Measurements from ENCODE around the gene ZNF555. TPM values are rescaled to one million over a fixed set of nuclear protein-coding genes. Genes with fewer than 3 reads are reported as not detected.
A peak's percentile ranks its signal among the peaks of the same experiment; 100 is the strongest.
"Not testable (repeated sequence)": the region's sequence is repeated elsewhere in the genome, so short reads cannot be mapped to it uniquely, and the experiment has no call there.

ZNF555 gene
- total and polyA plus RNA-seq, 2 donors: 4.2 TPM

GRCh38 chr19:2867025-2867991 is 26.0 kb downstream of the ZNF555 start, which contains the start of gene ZNF556:
ZNF556 (plus strand) TSS chr19:2867335; CDS start chr19:2867422, 87 bp downstream.
- Histone ChIP-seq H3K27me3 (ENCODE audit: control insufficient read depth in 2 of 2, insufficient read depth in 1 of 2, low read length in 1 of 2) (no peaks in the 10 kb centered on the region), H3K36me3 (ENCODE audit: control insufficient read depth in 2 of 2, insufficient read depth in 2 of 2, low read length in 1 of 2) (no peaks in the 10 kb centered on the region), H3K9me3 (ENCODE audit: control insufficient read depth in 2 of 2, insufficient read depth in 1 of 2, low read length in 1 of 2) (peaks cover 0 to 30% of the 10 kb centered on the region in 2 donors), H3K27ac (ENCODE audit: low read depth in 1 of 2, low read length in 1 of 2) (no peak within 1 kb of the TSS), H3K4me1 (ENCODE audit: control insufficient read depth in 2 of 2, insufficient read depth in 2 of 2, low read length in 2 of 2) (peaks cover 0 to 3% of the 10 kb centered on the region in 2 donors), H3K4me3 (ENCODE audit: low read length in 2 of 2) (no peak within 1 kb of the TSS)
- no peak for DNase-seq (ENCODE audit: low read depth in 6 of 9, low spot score in 9 of 9)
- WGBS: 95% methylated on average over 36 of the region's 36 CpGs

- Histone ChIP-seq H3K4me1 (ENCODE audit: control insufficient read depth in 2 of 2, insufficient read depth in 2 of 2, low read length in 2 of 2) (peaks cover 0 to 2% of the 10 kb centered on the region in 2 donors), H3K27ac (ENCODE audit: low read depth in 1 of 2, low read length in 1 of 2) (no peak overlapping the region), H3K9me3 (ENCODE audit: control insufficient read depth in 2 of 2, insufficient read depth in 1 of 2, low read length in 1 of 2) (peaks cover 0 to 40% of the 10 kb centered on the region in 2 donors), H3K27me3 (ENCODE audit: control insufficient read depth in 2 of 2, insufficient read depth in 1 of 2, low read length in 1 of 2) (no peaks in the 10 kb centered on the region), H3K4me3 (ENCODE audit: low read length in 2 of 2) (no peak overlapping the region), H3K36me3 (ENCODE audit: control insufficient read depth in 2 of 2, insufficient read depth in 2 of 2, low read length in 1 of 2) (no peaks in the 10 kb centered on the region)
- 89% methylated on average over 10 of the region's 10 CpGs for WGBS
- DNase-seq (ENCODE audit: low read depth in 6 of 9, low spot score in 9 of 9): no peak
Measured at GRCh38 chr19:2869618-2870017, 28.3 kb downstream of the ZNF555 start.

DNA sequence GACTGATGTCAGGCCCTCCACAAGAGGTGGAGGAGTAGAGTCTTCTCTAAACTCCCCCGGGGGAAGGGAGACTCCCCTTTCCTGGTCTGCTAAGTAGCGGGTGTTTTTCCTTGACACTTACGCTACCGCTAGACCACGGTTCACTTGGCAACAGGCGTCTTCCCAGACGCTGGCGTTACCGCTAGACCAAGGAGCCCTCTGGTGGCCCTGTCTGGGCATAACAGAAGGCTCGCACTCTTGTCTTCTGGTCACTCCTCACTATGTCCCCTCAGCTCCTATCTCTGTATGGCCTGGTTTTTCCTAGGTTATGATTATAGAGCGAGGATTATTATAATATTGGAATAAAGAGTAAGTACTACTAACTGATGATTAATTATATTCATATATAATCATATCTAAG is 30.9 kb downstream of the ZNF555 start:
- not testable (repeated sequence) for H3K27ac ChIP-seq (ENCODE audit: low read depth in 1 of 2, low read length in 1 of 2); H3K27me3 ChIP-seq (ENCODE audit: control insufficient read depth in 2 of 2, insufficient read depth in 1 of 2, low read length in 1 of 2); H3K4me1 ChIP-seq (ENCODE audit: control insufficient read depth in 2 of 2, insufficient read depth in 2 of 2, low read length in 2 of 2); H3K36me3 ChIP-seq (ENCODE audit: control insufficient read depth in 2 of 2, insufficient read depth in 2 of 2, low read length in 1 of 2); H3K4me3 ChIP-seq (ENCODE audit: low read length in 2 of 2); DNase-seq (ENCODE audit: low read depth in 6 of 9, low spot score in 9 of 9)
- WGBS: 54% methylated on average over 3 of the region's 11 CpGs
- H3K9me3 ChIP-seq (ENCODE audit: control insufficient read depth in 2 of 2, insufficient read depth in 1 of 2, low read length in 1 of 2): peaks cover 5 to 58% of the 10 kb centered on the region in 2 donors

DNA sequence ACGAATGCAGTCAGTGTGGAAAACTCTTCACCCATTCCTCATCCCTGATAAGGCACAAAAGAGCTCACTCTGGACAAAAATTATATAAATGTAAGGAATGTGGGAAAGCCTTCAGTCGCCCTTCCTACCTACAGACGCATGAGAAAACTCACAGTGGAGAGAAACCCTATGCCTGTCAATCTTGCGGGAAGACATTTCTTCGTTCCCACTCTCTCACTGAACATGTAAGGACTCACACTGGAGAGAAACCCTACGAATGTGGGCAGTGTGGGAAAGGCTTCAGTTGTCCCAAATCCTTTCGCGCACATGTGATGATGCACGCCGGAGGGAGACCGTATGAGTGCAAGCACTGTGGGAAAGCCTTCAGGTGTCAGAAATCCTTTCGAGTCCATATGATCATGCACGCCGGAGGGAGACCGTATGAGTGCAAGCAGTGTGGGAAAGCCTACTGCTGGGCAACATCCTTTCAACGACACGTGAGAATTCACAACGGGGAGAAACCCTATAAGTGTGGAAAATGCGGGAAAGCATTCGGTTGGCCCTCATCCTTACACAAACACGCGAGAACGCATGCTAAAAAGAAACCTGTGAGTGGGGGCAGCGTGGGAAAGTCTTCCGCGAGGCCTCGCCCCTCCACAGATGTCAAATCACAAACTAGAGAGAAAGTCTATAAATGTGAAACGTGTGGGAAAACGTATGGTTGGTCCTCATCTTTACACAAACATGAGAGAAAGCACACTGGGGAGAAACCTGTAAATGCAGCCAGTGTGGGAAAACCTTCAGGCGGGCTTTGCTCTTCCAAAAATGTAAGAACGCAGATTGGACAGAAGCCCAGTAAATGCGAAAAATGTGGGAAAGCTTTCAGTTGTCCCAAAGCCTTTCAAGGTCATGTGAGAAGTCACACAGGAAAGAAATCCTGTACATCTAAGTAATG is 36.4 kb downstream of the ZNF555 start:
- Histone ChIP-seq H3K9me3 (ENCODE audit: control insufficient read depth in 2 of 2, insufficient read depth in 1 of 2, low read length in 1 of 2) (peaks cover 10 to 71% of the 10 kb centered on the region in 2 donors), H3K27me3 (ENCODE audit: control insufficient read depth in 2 of 2, insufficient read depth in 1 of 2, low read length in 1 of 2) (no peaks in the 10 kb centered on the region)

DNA sequence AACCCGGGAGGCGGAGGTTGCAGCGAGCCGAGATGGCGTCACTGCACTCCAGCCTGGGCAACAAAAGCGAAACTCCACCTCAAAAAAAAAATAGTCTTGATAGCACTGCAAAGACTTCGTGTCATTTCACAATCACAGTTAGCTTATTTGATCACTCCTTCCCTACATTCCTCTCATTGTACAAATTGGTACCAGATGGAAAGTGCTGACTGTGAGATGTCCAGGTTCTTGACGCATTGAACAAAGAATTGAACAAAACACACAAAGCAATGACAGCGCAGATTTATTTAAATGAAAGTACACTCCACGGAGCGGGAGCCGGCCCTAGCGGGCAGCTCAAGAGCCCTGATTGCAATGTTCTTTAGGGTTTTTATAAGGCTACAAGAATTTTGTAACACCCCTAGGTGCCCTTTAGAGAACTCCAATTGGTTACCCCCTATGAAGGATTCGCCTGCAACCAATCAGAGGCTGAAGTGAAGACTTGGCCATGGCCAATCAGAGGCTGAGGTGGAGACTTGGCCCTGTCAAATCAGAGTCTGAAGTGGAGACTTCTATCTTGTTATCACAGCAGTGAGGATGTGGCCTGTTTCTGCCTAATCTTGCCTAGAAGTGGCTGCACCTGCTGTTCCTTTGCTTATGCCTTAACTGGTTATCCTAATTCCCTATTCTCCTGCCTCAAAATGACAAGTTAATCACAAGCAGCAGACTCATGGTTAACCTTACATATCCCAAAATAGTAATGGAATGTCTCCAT is 42.6 kb downstream of the ZNF555 start:
- Histone ChIP-seq H3K9me3 (ENCODE audit: control insufficient read depth in 2 of 2, insufficient read depth in 1 of 2, low read length in 1 of 2) (peaks cover under 1 to 41% of the 10 kb centered on the region in 2 donors), H3K27me3 (ENCODE audit: control insufficient read depth in 2 of 2, insufficient read depth in 1 of 2, low read length in 1 of 2) (no peaks in the 10 kb centered on the region), H3K4me3 (ENCODE audit: low read length in 2 of 2) (no peak overlapping the region), H3K36me3 (ENCODE audit: control insufficient read depth in 2 of 2, insufficient read depth in 2 of 2, low read length in 1 of 2) (no peaks in the 10 kb centered on the region), H3K4me1 (ENCODE audit: control insufficient read depth in 2 of 2, insufficient read depth in 2 of 2, low read length in 2 of 2) (peaks cover 0 to 12% of the 10 kb centered on the region in 2 donors), H3K27ac (ENCODE audit: low read depth in 1 of 2, low read length in 1 of 2) (no peak overlapping the region)
- DNase-seq (ENCODE audit: low read depth in 6 of 9, low spot score in 9 of 9): no peak
- 97% methylated on average over 14 of the region's 14 CpGs for WGBS

More for the DNA sequence above, 36.4 kb downstream of the ZNF555 start:
- Histone ChIP-seq H3K27ac (ENCODE audit: low read depth in 1 of 2, low read length in 1 of 2) (no peak overlapping the region), H3K4me1 (ENCODE audit: control insufficient read depth in 2 of 2, insufficient read depth in 2 of 2, low read length in 2 of 2) (no peaks in the 10 kb centered on the region), H3K36me3 (ENCODE audit: control insufficient read depth in 2 of 2, insufficient read depth in 2 of 2, low read length in 1 of 2) (no peaks in the 10 kb centered on the region), H3K4me3 (ENCODE audit: low read length in 2 of 2) (no peak overlapping the region)
- no peak for DNase-seq (ENCODE audit: low read depth in 6 of 9, low spot score in 9 of 9)
- WGBS: 92% methylated on average over 32 of the region's 32 CpGs

DNA sequence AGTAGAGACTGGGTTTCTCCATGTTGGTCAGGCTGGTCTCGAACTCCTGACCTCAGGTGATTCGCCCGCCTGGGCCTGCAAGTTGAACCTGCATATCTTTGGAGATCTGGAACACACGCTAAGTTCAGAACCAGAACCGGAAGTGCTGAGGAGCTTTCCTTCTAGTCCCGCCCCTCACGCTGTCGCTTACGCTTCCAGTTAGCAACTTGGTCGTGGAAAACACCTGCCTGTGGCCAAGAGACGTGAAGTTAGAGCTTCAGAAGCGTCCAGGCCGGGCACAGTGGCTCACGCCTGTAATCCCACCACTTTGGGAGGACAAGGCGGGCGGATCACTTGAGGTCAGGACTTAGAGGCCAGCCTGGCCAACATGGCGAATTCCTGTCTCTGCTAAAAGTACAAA is 44.5 kb downstream of the ZNF555 start:
- H3K4me1 ChIP-seq (ENCODE audit: control insufficient read depth in 2 of 2, insufficient read depth in 2 of 2, low read length in 2 of 2): peaks cover 0 to 14% of the 10 kb centered on the region in 2 donors
- H3K36me3 ChIP-seq (ENCODE audit: control insufficient read depth in 2 of 2, insufficient read depth in 2 of 2, low read length in 1 of 2): no peaks in the 10 kb centered on the region
- 94% methylated on average over 17 of the region's 17 CpGs for WGBS
- no peak for DNase-seq (ENCODE audit: low read depth in 6 of 9, low spot score in 9 of 9)
- H3K27ac ChIP-seq (ENCODE audit: low read depth in 1 of 2, low read length in 1 of 2): no peak overlapping the region
- H3K4me3 ChIP-seq (ENCODE audit: low read length in 2 of 2): no peak overlapping the region
- H3K9me3 ChIP-seq (ENCODE audit: control insufficient read depth in 2 of 2, insufficient read depth in 1 of 2, low read length in 1 of 2): peaks cover 2 to 45% of the 10 kb centered on the region in 2 donors
- no peaks in the 10 kb centered on the region for H3K27me3 ChIP-seq (ENCODE audit: control insufficient read depth in 2 of 2, insufficient read depth in 1 of 2, low read length in 1 of 2)

- Histone ChIP-seq H3K27ac (ENCODE audit: low read depth in 1 of 2, low read length in 1 of 2) (no peak overlapping the region), H3K4me3 (ENCODE audit: low read length in 2 of 2) (no peak overlapping the region), H3K27me3 (ENCODE audit: control insufficient read depth in 2 of 2, insufficient read depth in 1 of 2, low read length in 1 of 2) (no peaks in the 10 kb centered on the region), H3K4me1 (ENCODE audit: control insufficient read depth in 2 of 2, insufficient read depth in 2 of 2, low read length in 2 of 2) (peaks cover 0 to 14% of the 10 kb centered on the region in 2 donors), H3K9me3 (ENCODE audit: control insufficient read depth in 2 of 2, insufficient read depth in 1 of 2, low read length in 1 of 2) (peaks cover 2 to 34% of the 10 kb centered on the region in 2 donors), H3K36me3 (ENCODE audit: control insufficient read depth in 2 of 2, insufficient read depth in 2 of 2, low read length in 1 of 2) (no peaks in the 10 kb centered on the region)
- WGBS: 41% methylated on average over 9 of the region's 9 CpGs
- peak in 2 of 9 donors; percentile 30 to 47 for DNase-seq (ENCODE audit: low read depth in 6 of 9, low spot score in 9 of 9)
Measured at GRCh38 chr19:2887391-2887914, 46.2 kb downstream of the ZNF555 start.

GRCh38 chr19:2888731-2889224 is 47.5 kb downstream of the ZNF555 start:
- peak in 3 of 9 donors; percentile 53 to 54 (median 54) for DNase-seq (ENCODE audit: low read depth in 6 of 9, low spot score in 9 of 9)
- Histone ChIP-seq H3K36me3 (ENCODE audit: control insufficient read depth in 2 of 2, insufficient read depth in 2 of 2, low read length in 1 of 2) (no peaks in the 10 kb centered on the region), H3K27me3 (ENCODE audit: control insufficient read depth in 2 of 2, insufficient read depth in 1 of 2, low read length in 1 of 2) (no peaks in the 10 kb centered on the region), H3K27ac (ENCODE audit: low read depth in 1 of 2, low read length in 1 of 2) (peak overlapping the region; percentile 61 to 69), H3K4me3 (ENCODE audit: low read length in 2 of 2) (peak overlapping the region; percentile 20 to 37), H3K9me3 (ENCODE audit: control insufficient read depth in 2 of 2, insufficient read depth in 1 of 2, low read length in 1 of 2) (peaks cover 2 to 29% of the 10 kb centered on the region in 2 donors), H3K4me1 (ENCODE audit: control insufficient read depth in 2 of 2, insufficient read depth in 2 of 2, low read length in 2 of 2) (peaks cover 0 to 14% of the 10 kb centered on the region in 2 donors)
- WGBS: 65% methylated on average over 37 of the region's 37 CpGs
